ENCODE measurements around the gene DHX8. TPM values are rescaled to one million over a fixed set of nuclear protein-coding genes. Genes with fewer than 3 reads are reported as not detected.

Gene DHX8
- total RNA-seq, 1 donor = 47.5 TPM

DNA sequence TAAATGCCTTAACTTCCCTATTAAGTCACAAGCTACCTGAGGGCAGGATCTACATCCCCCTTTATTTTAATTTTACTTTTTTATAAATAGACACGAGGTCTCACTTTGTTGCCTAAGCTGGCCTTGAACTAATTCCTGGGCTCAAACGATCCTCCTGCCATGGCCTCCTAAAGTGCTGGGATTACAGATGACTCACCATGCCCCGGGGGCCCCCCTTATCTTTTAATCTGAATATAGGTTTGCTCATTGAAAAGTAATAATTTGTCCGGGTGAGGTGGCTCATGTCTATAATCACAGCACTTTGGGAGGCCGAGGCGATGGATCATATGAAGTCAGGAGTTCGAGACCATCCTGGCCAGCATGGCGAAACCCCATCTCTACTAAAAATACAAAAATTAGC is 48.2 kb downstream of the DHX8 start:
- no peak overlapping the region for H3K4me3 ChIP-seq (ENCODE audit: low read depth, low read length)
- no peak for DNase-seq (ENCODE audit: low read depth)
- TF ChIP-seq, protein P1, sequence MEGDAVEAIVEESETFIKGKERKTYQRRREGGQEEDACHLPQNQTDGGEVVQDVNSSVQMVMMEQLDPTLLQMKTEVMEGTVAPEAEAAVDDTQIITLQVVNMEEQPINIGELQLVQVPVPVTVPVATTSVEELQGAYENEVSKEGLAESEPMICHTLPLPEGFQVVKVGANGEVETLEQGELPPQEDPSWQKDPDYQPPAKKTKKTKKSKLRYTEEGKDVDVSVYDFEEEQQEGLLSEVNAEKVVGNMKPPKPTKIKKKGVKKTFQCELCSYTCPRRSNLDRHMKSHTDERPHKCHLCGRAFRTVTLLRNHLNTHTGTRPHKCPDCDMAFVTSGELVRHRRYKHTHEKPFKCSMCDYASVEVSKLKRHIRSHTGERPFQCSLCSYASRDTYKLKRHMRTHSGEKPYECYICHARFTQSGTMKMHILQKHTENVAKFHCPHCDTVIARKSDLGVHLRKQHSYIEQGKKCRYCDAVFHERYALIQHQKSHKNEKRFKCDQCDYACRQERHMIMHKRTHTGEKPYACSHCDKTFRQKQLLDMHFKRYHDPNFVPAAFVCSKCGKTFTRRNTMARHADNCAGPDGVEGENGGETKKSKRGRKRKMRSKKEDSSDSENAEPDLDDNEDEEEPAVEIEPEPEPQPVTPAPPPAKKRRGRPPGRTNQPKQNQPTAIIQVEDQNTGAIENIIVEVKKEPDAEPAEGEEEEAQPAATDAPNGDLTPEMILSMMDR (IDR thresholded peaks at IDR 0.05; ENCODE audit: insufficient read depth, low read depth, low read length) = no peak

DNA sequence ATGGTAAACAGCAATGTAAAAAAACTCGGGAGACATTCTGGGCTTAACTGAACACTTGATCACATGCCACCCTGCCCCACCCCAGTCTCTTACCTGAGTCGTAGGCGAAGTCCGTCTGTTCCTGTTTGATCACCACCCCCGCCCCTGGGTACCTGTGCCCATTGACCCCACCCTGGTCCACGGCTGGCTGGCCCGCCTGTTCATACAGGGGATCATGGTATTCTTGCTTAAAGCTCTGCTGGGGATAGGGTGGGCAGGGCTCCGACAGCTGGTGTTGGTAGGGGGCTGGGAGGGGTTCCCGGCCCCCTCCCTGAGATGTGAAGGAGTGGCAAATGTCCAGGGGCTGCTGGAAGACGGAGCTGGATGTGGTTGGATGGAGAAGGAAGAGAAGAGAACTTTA is 48.8 kb downstream of the DHX8 start:
- no peak overlapping the region for H3K4me3 ChIP-seq (ENCODE audit: low read depth, low read length)
- DNase-seq (ENCODE audit: low read depth) = no peak
- TF ChIP-seq, protein P1 (IDR thresholded peaks at IDR 0.05; ENCODE audit: insufficient read depth, low read depth, low read length) = no peak

DNA sequence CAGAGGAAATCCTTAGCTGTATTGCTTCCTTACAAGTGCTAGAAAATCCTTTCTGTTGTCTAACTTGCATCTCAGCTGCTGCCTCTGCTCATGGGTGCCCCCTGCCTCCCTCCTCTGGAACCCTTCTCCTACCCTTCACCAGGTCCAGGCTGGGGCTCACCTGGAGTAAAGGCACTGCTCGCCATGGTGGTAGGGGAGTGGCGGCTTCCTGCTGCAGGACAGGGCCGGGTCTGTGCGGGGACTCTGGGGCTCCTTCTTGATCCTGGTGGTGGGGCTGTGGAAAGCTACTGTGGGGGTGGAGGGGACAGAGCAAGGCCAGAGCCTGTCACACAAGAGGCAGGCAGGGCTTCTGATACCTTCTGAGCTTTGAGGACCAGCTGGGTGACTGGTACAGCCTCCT is 49.9 kb downstream of the DHX8 start:
- TF ChIP-seq, protein P1 (IDR thresholded peaks at IDR 0.05; ENCODE audit: insufficient read depth, low read depth, low read length) = no peak
- DNase-seq (ENCODE audit: low read depth) = no peak
- no peak overlapping the region for H3K4me3 ChIP-seq (ENCODE audit: low read depth, low read length)

DNA sequence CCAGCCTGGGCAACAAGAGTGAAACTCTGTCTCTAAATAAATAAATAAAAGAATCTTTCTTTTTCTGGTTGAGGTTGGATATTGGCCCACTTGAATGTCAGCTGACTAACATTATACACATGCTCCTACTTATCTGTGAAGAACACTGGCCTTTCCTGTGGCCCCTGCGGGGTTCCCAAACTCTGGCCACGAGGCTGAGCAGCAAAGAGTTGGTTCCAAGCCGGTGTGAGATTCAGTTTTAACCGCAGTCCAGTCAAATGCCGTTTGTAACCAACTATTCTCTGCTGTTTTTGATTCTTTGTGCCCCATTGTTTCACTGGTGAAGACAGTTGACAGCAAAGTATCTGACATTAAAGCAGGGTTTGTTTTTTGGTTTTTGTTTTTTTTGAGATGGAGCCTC is 51.1 kb downstream of the DHX8 start:
- TF ChIP-seq, protein P1 (IDR thresholded peaks at IDR 0.05; ENCODE audit: insufficient read depth, low read depth, low read length) = no peak
- no peak overlapping the region for H3K4me3 ChIP-seq (ENCODE audit: low read depth, low read length)
- no peak for DNase-seq (ENCODE audit: low read depth)

DNA sequence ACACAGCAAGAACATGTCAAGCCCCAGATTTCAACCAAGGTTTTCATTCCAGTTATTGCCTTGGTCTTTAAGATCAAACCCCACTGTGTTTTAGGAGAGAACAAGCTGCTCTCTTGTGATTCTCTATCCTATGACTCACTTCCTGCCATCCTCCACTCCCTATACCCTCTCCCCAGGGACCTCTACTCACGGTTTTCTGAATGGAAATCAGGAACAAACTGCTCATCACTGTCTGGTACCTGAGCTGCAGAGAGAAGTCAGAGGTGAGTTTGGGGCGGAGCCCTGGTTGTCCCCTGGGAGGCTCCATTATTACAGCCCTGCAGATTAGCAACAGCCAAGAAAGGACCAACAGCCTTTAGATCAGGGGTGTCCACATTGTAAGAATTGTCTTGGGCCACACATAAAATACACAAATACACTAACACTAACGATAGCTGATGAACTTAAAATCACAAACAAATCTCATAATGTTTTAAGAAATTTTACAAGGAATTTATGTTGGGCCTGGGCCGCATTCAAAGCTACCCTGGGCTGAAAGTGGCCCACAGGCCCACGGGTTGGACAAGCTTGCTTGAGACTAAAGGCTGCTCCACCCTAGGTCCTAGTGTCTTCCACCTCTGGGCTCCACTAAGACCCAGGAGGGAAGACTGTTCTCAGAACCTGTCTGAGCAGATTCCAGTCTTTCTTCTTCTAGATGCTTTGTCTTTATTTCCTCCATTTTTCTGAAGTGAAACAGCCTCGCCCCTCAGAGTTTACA is 52.6 kb downstream of the DHX8 start:
- no peak overlapping the region for H3K4me3 ChIP-seq (ENCODE audit: low read depth, low read length)

DNA sequence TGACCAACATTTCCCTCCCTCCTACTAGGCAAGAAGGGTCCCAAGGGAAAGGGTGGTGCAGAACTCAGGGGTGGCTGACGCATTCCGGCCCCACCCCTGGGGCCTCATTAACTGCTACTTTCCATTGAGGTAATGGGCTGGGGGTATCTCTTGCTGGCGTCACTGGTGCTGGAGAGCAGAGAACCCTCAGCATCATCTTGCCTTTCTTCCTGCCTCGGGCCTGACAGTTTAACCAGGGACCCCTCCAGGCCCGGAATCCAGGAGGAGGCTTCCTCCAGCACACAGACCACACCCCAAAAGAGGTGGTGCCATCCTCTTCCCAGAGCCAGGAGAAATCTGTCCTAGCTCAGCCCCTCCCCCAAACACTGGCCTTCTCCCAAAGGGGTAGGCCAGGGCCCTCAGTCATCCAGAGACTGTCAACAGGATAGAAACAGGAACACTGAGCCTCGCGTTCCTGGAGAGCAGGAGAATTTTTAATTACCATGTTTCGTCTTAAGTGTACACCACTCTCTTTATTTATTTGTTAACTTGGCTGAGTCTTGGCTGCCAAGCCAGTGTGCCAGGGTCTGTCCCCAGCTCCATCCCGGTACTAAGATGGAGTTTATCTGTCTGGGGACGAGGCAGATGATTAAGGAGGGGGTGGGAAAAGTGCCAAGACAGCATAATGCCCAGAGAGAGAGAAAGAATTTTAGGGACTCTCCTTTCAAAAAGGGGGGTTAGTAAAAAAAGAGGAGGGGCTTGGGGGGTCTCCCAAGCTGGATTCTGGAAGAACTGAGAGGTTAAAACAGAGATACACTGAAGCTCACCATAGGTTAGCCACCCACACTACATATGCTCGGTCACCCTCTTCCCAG is 57.3 kb downstream of the DHX8 start:
- TF ChIP-seq, protein P1 (IDR thresholded peaks at IDR 0.05; ENCODE audit: insufficient read depth, low read depth, low read length) = no peak
- no peak overlapping the region for H3K4me3 ChIP-seq (ENCODE audit: low read depth, low read length)
- peak; percentile 64 for DNase-seq (ENCODE audit: low read depth)

More for the DNA sequence above, 52.6 kb downstream of the DHX8 start:
- TF ChIP-seq, protein P1 (IDR thresholded peaks at IDR 0.05; ENCODE audit: insufficient read depth, low read depth, low read length) = no peak
- DNase-seq (ENCODE audit: low read depth) = peak; percentile 73
